PFSK-1 (cell line): Measurements from ENCODE around the gene INS.

ENCODE experiments used
- POLR2AphosphoS5 ChIP-seq: IDR thresholded peaks from 2 replicates; pipeline ENCODE4 v1.6.1; 2012; ENCODE audit warnings: low read depth, mild to moderate bottlenecking, control low read depth, low read length, moderate library complexity
- TF ChIP-seq, protein P1 (sequence below), 2 experiments: IDR thresholded peaks; 2 replicates each; pipeline versions ENCODE4 v1.6.1 to v1.8.0; 2011 to 2012; ENCODE audit warnings: low read depth in 2 of 2, low read length in 2 of 2, control low read depth in 1 of 2, inconsistent platforms in 1 of 2, mild to moderate bottlenecking in 1 of 2, moderate library complexity in 1 of 2; ENCODE audit not compliant: insufficient read depth in 1 of 2

DNA sequence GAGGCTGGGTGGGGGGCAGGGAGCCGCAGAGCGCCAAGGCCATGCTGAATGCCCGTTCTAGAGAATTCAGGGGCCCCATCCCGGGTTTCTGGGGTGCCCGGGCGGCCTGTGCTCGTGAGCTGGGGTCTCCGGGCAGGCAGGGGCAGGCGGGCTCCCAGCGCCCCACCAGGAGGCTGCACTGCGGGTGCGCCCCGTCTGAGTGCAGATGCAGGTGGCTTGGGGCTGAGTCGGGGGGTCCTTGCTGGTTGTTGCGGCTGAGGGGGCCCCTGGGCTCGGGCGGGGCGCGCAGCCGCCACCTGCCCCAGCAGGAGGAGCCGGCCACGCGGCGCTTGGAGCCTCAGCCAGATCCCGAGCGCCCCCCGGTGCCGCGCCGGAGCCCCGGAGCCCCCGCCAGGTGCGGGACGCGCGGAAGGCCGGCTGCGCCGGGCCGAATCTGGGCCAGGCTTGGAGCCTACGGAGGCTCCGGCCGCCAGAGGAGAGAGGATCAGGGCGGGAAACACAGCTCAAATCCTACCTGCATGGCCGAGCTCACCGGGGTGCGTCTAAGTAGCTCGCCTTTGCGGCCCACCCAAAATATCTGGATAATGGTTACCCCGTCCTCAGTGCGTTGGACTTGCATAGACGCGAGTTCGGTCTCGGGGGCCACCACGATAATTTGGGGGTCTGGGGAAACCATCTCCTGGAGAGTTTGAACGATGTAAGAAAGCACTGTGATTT, 21.2 kb downstream of the INS start:
- TF ChIP-seq, protein P1, sequence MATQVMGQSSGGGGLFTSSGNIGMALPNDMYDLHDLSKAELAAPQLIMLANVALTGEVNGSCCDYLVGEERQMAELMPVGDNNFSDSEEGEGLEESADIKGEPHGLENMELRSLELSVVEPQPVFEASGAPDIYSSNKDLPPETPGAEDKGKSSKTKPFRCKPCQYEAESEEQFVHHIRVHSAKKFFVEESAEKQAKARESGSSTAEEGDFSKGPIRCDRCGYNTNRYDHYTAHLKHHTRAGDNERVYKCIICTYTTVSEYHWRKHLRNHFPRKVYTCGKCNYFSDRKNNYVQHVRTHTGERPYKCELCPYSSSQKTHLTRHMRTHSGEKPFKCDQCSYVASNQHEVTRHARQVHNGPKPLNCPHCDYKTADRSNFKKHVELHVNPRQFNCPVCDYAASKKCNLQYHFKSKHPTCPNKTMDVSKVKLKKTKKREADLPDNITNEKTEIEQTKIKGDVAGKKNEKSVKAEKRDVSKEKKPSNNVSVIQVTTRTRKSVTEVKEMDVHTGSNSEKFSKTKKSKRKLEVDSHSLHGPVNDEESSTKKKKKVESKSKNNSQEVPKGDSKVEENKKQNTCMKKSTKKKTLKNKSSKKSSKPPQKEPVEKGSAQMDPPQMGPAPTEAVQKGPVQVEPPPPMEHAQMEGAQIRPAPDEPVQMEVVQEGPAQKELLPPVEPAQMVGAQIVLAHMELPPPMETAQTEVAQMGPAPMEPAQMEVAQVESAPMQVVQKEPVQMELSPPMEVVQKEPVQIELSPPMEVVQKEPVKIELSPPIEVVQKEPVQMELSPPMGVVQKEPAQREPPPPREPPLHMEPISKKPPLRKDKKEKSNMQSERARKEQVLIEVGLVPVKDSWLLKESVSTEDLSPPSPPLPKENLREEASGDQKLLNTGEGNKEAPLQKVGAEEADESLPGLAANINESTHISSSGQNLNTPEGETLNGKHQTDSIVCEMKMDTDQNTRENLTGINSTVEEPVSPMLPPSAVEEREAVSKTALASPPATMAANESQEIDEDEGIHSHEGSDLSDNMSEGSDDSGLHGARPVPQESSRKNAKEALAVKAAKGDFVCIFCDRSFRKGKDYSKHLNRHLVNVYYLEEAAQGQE (IDR thresholded peaks at IDR 0.05; ENCODE audit: insufficient read depth in 1 of 2, low read depth in 2 of 2, low read length in 2 of 2), result no peak
- no peak for TF ChIP-seq POLR2AphosphoS5
